ENCODE results near the gene TECR. TPM values are rescaled to one million over a fixed set of nuclear protein-coding genes. Genes with fewer than 3 reads are reported as not detected.
"Not testable (repeated sequence)": the region's sequence is repeated elsewhere in the genome, so short reads cannot be mapped to it uniquely, and the experiment has no call there.

Gene TECR
- polyA plus RNA-seq, 4 donors, result 64.8 to 153 (median 142) TPM

- no peak for DNase-seq (ENCODE audit: low read depth in 4 of 4, low spot score in 3 of 4)
Measured at GRCh38 chr19:14580623-14581237, 51.3 kb downstream of the TECR start.

- no peak for DNase-seq (ENCODE audit: low read depth in 4 of 4, low spot score in 3 of 4)
Measured at GRCh38 chr19:14582894-14583340, 53.5 kb downstream of the TECR start, which contains the start of gene CLEC17A. CLEC17A (plus strand) TSS chr19:14583084; CDS start chr19:14583161, 77 bp downstream.

- not testable (repeated sequence) for DNase-seq (ENCODE audit: low read depth in 4 of 4, low spot score in 3 of 4)
Measured at GRCh38 chr19:14584372-14584771, 55.0 kb downstream of the TECR start.

- not testable (repeated sequence) for DNase-seq (ENCODE audit: low read depth in 4 of 4, low spot score in 3 of 4)
Measured at GRCh38 chr19:14585187-14585586, 55.8 kb downstream of the TECR start.

- DNase-seq (ENCODE audit: low read depth in 4 of 4, low spot score in 3 of 4), result not testable (repeated sequence)
Measured at GRCh38 chr19:14589433-14589832, 60.0 kb downstream of the TECR start.

GRCh38 chr19:14595558-14595957, 66.2 kb downstream of the TECR start:
- no peak for DNase-seq (ENCODE audit: low read depth in 4 of 4, low spot score in 3 of 4)

- no peak for DNase-seq (ENCODE audit: low read depth in 4 of 4, low spot score in 3 of 4)
Measured at GRCh38 chr19:14599548-14600147, 70.3 kb downstream of the TECR start.

- no peak for DNase-seq (ENCODE audit: low read depth in 4 of 4, low spot score in 3 of 4)
Measured at GRCh38 chr19:14603990-14604387, 74.6 kb downstream of the TECR start.

- DNase-seq (ENCODE audit: low read depth in 4 of 4, low spot score in 3 of 4), result no peak
Measured at GRCh38 chr19:14606627-14607026, 77.2 kb downstream of the TECR start.

GRCh38 chr19:14611051-14611450, 81.7 kb downstream of the TECR start:
- no peak for DNase-seq (ENCODE audit: low read depth in 4 of 4, low spot score in 3 of 4)

- not testable (repeated sequence) for DNase-seq (ENCODE audit: low read depth in 4 of 4, low spot score in 3 of 4)
Measured at GRCh38 chr19:14612242-14612641, 82.8 kb downstream of the TECR start.

GRCh38 chr19:14612657-14613056, 83.3 kb downstream of the TECR start:
- no peak for DNase-seq (ENCODE audit: low read depth in 4 of 4, low spot score in 3 of 4)

GRCh38 chr19:14613399-14614098, 84.2 kb downstream of the TECR start:
- not testable (repeated sequence) for DNase-seq (ENCODE audit: low read depth in 4 of 4, low spot score in 3 of 4)

GRCh38 chr19:14614099-14614412, 84.7 kb downstream of the TECR start:
- no peak for DNase-seq (ENCODE audit: low read depth in 4 of 4, low spot score in 3 of 4)

Other genes with a start within 250 kb of the TECR start
- 10 to 100 TPM; 20.3 to 44.8 (median 23.1) TPM for gene ADGRE5, start 148.2 kb upstream of the TECR start, polyA plus RNA-seq (ENCODE audit: insufficient read length in 4 of 4)
- 10 to 100 TPM; 36.1 to 70.0 (median 53.2) TPM for gene DDX39A, start 110.3 kb upstream of the TECR start, polyA plus RNA-seq (ENCODE audit: insufficient read length in 4 of 4)
- 100 to 1,000 TPM in 1 of 4 donors, 10 to 100 TPM in 3; 56.1 to 104 (median 80.8) TPM for gene PKN1, start 96.3 kb upstream of the TECR start, polyA plus RNA-seq (ENCODE audit: insufficient read length in 4 of 4)
- gene PTGER1, start 54.2 kb upstream of the TECR start, polyA plus RNA-seq (ENCODE audit: insufficient read length in 4 of 4), result 1 to 10 TPM in 3 of 4 donors, under 1 TPM in 1; 0.71 to 9.1 (median 2.5) TPM
- 100 to 1,000 TPM in 1 of 4 donors, 10 to 100 TPM in 3; 58.3 to 102 (median 63.4) TPM for gene GIPC1, start 33.5 kb upstream of the TECR start, polyA plus RNA-seq (ENCODE audit: insufficient read length in 4 of 4)
- 100 to 1,000 TPM in 3 of 4 donors, 10 to 100 TPM in 1; 98.5 to 125 (median 104) TPM for gene DNAJB1, start 11.2 kb upstream of the TECR start, polyA plus RNA-seq (ENCODE audit: insufficient read length in 4 of 4)
- gene NDUFB7, start 42.5 kb downstream of the TECR start, polyA plus RNA-seq (ENCODE audit: insufficient read length in 4 of 4), result 100 to 1,000 TPM in 1 of 4 donors, 10 to 100 TPM in 3; 72.3 to 131 (median 88.7) TPM
- under 1 TPM in 3 of 4 donors, not detected in 1; 0.09 to 0.30 (median 0.29) TPM for gene CLEC17A, start 53.5 kb downstream of the TECR start, polyA plus RNA-seq (ENCODE audit: insufficient read length in 4 of 4)
- under 1 TPM in 2 of 4 donors, not detected in 2; 0.09 to 0.40 TPM for gene ADGRE3, start 145.2 kb downstream of the TECR start, polyA plus RNA-seq (ENCODE audit: insufficient read length in 4 of 4)
- gene ZNF333, start 160.5 kb downstream of the TECR start, polyA plus RNA-seq (ENCODE audit: insufficient read length in 4 of 4), result 10 to 100 TPM; 14.5 to 27.2 (median 21.8) TPM
- gene ADGRE2, start 249.0 kb downstream of the TECR start, polyA plus RNA-seq (ENCODE audit: insufficient read length in 4 of 4), result 1 to 10 TPM in 2 of 4 donors, under 1 TPM in 2; 0.56 to 1.1 (median 0.86) TPM

Data from left renal pelvis (tissue), 4 donors.